Upper lobe of right lung (tissue), 1 donor: ENCODE measurements around the gene BORCS5. TPM values are rescaled to one million over a fixed set of nuclear protein-coding genes. Genes with fewer than 3 reads are reported as not detected.
"Not testable (repeated sequence)": the region's sequence is repeated elsewhere in the genome, so short reads cannot be mapped to it uniquely, and the experiment has no call there.

Experiments used
- ATAC-seq: fragments of 200-7000 bp; cut with Tn5 transposase; one replicate; pipeline ENCODE4 v1.9.1; 2020; ENCODE audit warnings: mild to moderate bottlenecking, moderate library complexity
- DNase-seq: peaks from one replicate; pipeline ENCODE4 v3.0.0-alpha.2; 2020
- H3K27ac ChIP-seq: fragments of 200-600 bp; one replicate; pipeline ENCODE4 v1.8.0; 2022
- H3K27me3 ChIP-seq: fragments of 200-600 bp; one replicate; pipeline ENCODE4 v1.8.0; 2022; ENCODE audit warnings: mild to moderate bottlenecking
- H3K36me3 ChIP-seq: fragments of 200-600 bp; one replicate; pipeline ENCODE4 v1.8.0; 2022
- H3K4me1 ChIP-seq: fragments of 200-600 bp; one replicate; pipeline ENCODE4 v1.8.0; 2022
- H3K4me3 ChIP-seq: fragments of 200-600 bp; one replicate; pipeline ENCODE4 v1.8.0; 2022; ENCODE audit warnings: mild to moderate bottlenecking
- H3K9me3 ChIP-seq: fragments of 200-600 bp; one replicate; pipeline ENCODE4 v1.8.0; 2022
- intact Hi-C: fragments of 100-400 bp; cut with DNase I; formaldehyde crosslinking; loops from one replicate; pipeline ENCODE4 v1.11.0; 2022
- total RNA-seq: library from RNA; stranded (reverse); fragmentation: NEBNext Ultra II Directional; extraction: Animal tissue kit (Norgen Biotek cat#: 25700); gene quantifications from one replicate; pipeline ENCODE4 v1.2.1, GENCODE V29; 2021
- TF ChIP-seq, protein P1 (sequence below): fragments of 200-600 bp; IDR thresholded peaks from one replicate; pipeline ENCODE4 v1.8.0; 2022; ENCODE audit warnings: antibody characterized with exemption
- donor health status: DM: no; HTN: yes; CAD: no; lungs with severe emphysema.

The BORCS5 gene
- total RNA-seq, 1 donor from 2014 or later, result 14.0 TPM

DNA sequence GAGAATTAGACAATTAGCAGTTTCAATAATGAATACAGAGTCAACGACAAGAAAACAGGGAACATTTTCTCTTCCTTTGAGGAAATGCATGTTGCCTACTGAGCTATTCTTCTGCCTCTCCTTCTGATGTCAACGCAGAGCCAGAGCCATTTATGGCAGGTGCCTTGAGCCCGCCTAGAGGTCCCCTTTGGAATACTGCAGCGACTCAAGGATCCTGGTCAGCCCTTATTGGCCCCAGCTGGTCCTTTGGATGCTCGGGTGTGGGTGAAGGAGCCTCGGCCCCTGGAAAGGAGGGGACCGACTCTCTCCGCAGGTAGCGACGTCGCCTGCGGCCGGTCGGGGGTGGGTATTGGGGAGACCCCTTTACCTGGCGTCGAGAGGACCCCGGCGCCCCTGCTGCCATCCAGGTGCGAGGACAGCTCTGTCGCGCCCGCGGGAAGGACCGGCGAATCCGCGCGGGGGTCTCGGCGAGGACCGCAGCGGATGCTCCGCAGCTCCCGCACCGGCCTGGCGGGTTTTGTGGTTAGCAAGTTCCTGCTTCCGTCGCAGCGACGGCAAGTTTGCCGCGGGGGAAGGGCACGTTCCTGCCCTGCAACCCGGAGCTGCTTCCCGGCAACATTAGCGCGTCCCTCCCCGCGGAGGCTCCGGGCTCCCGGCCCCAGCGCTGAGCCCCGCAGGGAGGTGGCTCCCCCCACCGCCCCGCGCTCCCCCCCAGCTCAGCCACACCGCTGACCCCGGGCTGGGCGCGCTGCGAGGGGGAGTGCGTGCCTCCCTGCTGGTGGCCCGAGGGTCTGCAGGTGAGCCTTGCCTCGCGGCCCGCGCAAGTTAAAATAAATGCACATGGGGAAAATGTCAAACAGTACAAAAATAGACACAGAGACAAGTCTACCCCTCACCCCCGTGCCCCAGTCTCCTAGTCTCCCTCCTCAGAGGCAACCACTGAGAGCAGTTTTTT lies 6.9 kb upstream of the BORCS5 start, which contains the start of gene MANSC1:
TSS of gene MANSC1 (minus strand) at position 532 of the 955 bp plus-strand sequence. CDS start 6,928 bp downstream, outside the sequence.
- Histone ChIP-seq H3K36me3 (no peaks in the 10 kb centered on the region), H3K27ac (peak within 1 kb of the TSS; percentile 81), H3K4me3 (peak within 1 kb of the TSS; percentile 77), H3K4me1 (peaks cover 6% of the 10 kb centered on the region), H3K27me3 (no peaks in the 10 kb centered on the region), H3K9me3 (no peaks in the 10 kb centered on the region)
- ATAC-seq (peak; percentile 95), DNase-seq (peak; percentile 88)
- TF ChIP-seq, protein P1, sequence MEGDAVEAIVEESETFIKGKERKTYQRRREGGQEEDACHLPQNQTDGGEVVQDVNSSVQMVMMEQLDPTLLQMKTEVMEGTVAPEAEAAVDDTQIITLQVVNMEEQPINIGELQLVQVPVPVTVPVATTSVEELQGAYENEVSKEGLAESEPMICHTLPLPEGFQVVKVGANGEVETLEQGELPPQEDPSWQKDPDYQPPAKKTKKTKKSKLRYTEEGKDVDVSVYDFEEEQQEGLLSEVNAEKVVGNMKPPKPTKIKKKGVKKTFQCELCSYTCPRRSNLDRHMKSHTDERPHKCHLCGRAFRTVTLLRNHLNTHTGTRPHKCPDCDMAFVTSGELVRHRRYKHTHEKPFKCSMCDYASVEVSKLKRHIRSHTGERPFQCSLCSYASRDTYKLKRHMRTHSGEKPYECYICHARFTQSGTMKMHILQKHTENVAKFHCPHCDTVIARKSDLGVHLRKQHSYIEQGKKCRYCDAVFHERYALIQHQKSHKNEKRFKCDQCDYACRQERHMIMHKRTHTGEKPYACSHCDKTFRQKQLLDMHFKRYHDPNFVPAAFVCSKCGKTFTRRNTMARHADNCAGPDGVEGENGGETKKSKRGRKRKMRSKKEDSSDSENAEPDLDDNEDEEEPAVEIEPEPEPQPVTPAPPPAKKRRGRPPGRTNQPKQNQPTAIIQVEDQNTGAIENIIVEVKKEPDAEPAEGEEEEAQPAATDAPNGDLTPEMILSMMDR, result peak; percentile 44
- intact Hi-C loops, result no loop called here

DNA sequence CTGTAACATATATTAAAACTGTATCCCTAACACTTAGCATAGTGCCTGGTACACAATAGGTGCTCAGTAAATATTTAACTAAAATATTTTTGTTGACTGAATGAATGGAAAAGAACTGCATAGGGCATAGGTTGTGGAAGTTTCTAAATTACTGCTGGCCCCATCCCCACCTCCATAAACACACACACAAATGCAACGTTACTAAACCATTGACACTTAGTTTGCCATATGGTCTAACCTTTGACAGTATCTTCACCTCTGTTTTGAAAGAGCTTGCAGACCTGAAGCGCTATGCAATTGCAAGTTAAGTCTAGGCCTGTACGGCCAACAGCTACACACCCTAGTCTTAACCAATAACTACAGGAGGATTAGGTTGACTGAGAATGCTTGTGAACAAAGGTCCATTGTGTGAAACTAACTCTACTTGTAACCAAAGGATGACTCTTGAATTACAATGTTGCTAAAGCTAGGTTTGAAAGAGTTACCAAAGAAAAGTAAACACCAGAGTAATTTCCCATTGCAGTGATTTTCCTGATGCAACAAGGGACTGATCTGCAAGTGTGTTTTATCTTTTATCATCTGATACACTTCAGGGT lies 5.9 kb upstream of the BORCS5 start:
- ATAC-seq, result no peak
- Histone ChIP-seq H3K9me3 (no peaks in the 10 kb centered on the region), H3K36me3 (no peaks in the 10 kb centered on the region), H3K4me3 (peak overlapping the region; percentile 77), H3K27me3 (no peaks in the 10 kb centered on the region), H3K4me1 (peaks cover 6% of the 10 kb centered on the region), H3K27ac (no peak overlapping the region)
- no peak for DNase-seq
- TF ChIP-seq, protein P1, result no peak
- intact Hi-C loops, result no loop called here

DNA sequence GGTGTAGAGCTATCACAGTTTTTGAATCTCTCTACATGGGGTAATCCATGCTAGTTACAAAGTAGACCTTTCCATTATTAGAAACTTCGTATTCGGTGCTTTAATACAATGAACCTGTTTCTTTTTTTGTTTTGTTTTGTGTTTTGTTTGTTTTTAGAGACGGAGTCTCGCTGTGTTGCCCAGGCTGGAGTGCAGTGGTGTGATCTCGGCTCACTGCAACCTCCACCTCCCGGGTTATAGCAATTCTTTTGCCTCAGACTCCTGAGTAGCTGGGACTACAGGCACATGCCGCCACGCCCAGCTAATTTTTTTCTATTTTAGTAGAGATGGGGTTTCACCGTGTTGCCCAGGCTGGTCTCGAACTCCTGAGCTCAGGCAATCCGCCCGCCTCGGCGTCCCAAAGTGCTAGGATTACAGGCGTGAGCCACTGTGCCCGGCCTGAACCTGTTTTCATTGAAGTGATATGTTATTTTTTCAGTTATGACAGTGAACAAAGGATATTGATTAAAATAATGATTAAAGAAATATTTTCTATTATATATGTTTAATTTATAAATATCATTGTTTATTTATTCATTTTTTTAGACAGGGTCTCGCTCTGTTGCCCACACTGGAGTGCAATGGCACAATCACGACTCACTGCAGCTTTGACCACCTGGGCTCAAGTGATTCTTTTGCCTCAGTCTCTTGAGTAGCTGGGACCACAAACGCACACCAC lies 5.3 kb upstream of the BORCS5 start:
- not testable (repeated sequence) for DNase-seq

GRCh38 chr12:12353276-12353675 lies 3.6 kb upstream of the BORCS5 start:
- Histone ChIP-seq H3K36me3 (no peaks in the 10 kb centered on the region), H3K27me3 (no peaks in the 10 kb centered on the region), H3K4me1 (peaks cover 15% of the 10 kb centered on the region), H3K4me3 (no peak overlapping the region), H3K27ac (no peak overlapping the region), H3K9me3 (no peaks in the 10 kb centered on the region)
- no peak for DNase-seq
- TF ChIP-seq, protein P1, result no peak
- intact Hi-C loops, result no loop called here
- ATAC-seq, result no peak

More for the DNA sequence above, 5.3 kb upstream of the BORCS5 start:
- intact Hi-C loops, H3K9me3 ChIP-seq, ATAC-seq, H3K4me3 ChIP-seq, H3K27me3 ChIP-seq, H3K4me1 ChIP-seq, H3K36me3 ChIP-seq, H3K27ac ChIP-seq: not testable (repeated sequence)

DNA sequence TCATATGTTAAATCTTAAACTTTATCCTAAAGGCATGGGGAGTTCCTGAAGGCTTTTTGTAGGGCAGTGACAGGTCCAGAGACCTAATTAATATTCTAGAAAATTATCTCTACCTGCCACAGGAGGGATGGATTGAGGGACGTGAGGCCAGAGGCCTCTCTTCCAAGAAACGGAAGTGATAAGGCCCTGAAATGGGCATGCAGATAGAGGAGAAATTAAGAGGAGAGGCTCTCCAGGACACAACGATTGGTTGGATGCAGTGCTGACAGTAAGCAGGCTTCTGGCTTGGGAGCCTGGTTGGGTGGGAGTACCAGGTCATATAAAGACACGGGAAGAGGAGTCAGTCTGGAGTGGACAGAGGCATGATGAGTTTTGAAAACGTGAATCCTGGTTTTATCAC lies 3.1 kb upstream of the BORCS5 start:
- no peaks in the 10 kb centered on the region for H3K9me3 ChIP-seq
- intact Hi-C loops, result no loop called here
- H3K4me1 ChIP-seq, result peaks cover 17% of the 10 kb centered on the region
- DNase-seq (no peak), ATAC-seq (no peak)
- no peaks in the 10 kb centered on the region for H3K27me3 ChIP-seq
- no peak overlapping the region for H3K4me3 ChIP-seq
- H3K27ac ChIP-seq, result no peak overlapping the region
- TF ChIP-seq, protein P1, result no peak
- no peaks in the 10 kb centered on the region for H3K36me3 ChIP-seq
